IPS-NIHi7 (cell line): ENCODE data around the gene IFT27.
A peak's percentile ranks its signal among the peaks of the same experiment; 100 is the strongest.

Source experiments
- DNase-seq: peaks from one replicate; pipeline ENCODE4 v3.0.0; 2012; ENCODE audit warnings: mixed read lengths; ENCODE audit errors: extremely low spot score

Gene IFT27

DNA sequence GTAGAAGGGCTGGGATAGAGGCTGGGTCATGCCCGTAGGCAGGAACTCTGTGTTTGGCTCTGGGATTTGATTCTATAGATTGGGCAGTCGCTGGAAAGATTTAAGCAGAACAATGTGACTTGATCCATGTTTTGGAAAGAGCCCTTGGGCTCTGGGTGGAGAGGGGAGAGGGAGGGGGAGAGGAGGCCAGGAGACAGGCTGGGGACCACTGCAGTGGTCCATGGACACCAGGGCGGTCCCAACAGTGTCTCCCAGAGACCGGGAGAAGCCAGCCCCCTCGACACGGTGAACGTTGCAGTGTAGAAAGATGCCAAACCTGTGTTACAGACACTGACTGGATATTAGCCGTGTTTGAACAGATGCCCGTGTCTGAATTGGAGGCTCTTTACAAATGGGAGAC is 21.5 kb upstream of the IFT27 start:
- no peak for DNase-seq

DNA sequence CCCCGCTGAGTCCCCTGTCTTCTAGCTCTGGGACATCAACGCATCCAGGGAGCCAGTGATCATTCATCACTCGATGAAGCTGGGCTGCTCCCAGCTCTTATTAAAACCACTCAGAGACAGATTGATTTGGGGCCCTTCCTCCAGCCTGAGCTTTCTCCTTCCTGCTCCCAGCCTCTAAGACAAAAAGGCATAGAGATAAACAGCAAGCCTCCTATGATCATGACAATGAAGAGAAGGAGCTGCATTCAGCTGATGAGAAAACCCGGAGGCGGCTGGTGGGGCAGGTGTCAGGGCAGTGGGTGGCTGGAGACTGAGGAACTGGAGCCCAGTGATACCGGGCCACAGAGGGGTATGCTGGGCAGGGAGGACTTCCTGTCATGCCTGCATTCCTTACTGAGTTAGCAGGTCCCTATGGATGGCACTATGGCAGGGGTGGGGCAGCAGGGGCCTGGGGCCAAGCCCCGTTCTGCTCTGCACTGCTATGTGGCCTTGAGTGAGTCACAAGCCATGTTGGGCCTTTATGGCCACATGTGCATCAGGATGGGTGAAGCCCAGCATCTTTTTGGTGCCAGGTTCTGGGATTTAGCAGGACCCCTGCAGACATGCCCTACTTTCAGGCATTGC is 20.7 kb upstream of the IFT27 start:
- DNase-seq = peak; percentile 42

DNA sequence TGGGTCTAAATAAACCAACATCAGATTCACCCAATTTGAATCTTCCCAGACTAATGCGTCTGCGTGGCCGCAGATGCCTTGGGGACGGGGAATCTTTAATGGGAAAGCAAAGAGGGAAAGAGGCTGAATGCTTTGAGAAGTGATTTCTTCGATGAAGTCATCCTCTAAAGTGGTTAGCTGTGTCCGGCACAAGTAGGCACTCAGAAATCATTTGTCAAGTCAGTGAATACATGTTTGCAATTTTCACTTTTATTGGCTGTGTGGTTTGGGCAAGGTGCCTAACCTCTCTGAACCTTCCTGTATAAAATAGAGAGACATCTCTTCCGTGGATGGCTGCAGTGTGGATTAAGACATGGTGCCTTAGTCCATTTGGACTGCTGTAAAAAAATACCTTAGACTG is 19.7 kb upstream of the IFT27 start:
- no peak for DNase-seq

DNA sequence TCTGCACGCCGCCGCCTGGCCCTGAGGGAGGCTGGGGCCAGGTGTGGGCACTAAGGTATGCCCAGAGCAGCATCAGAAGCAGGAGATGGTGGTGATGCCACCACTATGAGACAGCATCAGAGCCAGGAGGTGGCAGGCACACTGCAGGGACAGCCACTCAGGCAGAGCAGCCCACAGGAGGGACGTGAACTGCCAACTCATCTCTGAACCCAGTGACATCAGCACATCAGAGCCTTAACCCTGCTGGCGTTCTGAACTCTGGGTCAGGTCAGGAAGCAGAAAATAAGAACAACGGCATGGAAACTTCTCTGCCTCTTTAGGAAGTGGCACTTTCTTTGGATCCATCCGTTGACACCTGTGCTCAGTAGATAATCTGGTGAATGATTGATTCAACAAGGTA is 14.7 kb upstream of the IFT27 start:
- no peak for DNase-seq

DNA sequence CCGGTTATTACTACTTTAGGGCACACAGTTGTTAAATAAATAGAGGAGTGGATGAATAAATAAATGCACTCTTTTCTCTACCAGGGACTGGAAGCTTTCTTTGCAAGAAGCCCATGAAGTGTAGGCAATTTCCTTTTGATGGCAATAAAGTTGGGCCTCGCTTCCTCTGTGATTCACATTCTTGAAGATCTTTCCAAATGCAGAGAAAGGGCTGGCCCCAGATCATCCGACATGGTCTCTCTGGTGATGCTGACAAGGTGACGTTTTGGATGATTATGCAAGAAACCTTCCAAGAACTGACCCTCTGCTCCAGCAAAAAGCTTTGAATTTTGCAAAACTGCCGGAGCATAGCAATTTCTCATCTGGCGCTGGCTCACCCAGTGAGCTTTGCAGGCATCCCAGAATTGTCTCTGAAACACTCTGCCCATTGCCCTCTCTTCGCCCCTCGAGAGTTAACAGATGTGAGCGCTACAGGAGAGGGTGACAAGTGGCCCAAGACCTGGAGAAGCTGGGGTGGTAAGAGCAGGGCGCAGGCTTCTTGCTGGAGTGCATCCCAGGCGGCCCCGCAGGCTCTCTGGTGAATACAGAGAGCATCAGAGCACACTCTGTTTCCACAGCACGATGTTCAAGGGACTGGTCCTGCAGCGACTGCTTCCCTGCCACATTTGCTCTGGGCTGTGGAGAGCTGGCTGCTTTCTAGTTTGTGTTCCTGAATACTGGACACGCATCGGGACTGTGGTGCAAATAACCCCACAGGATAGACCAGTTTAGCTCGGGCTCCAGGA is 11.5 kb upstream of the IFT27 start:
- DNase-seq = no peak

DNA sequence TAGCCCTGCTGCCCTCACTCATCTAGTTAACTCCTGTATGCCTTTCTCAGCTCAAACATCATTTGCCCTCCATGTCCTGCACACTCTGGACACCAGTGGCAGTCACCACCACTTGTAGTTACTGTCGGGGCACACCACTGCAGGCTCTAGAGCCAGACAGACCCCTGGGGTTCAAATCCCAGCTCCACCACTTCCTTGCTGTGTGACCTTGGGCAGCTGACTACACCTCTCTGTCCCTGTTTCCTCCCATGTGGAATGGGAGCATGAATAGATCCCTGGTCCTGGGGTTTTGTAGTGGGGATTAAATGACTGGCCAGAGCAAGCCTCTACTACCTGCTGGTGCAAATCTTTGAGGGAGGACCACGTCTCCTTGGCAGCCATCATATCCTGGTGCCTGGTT is 7.8 kb upstream of the IFT27 start:
- no peak for DNase-seq

DNA sequence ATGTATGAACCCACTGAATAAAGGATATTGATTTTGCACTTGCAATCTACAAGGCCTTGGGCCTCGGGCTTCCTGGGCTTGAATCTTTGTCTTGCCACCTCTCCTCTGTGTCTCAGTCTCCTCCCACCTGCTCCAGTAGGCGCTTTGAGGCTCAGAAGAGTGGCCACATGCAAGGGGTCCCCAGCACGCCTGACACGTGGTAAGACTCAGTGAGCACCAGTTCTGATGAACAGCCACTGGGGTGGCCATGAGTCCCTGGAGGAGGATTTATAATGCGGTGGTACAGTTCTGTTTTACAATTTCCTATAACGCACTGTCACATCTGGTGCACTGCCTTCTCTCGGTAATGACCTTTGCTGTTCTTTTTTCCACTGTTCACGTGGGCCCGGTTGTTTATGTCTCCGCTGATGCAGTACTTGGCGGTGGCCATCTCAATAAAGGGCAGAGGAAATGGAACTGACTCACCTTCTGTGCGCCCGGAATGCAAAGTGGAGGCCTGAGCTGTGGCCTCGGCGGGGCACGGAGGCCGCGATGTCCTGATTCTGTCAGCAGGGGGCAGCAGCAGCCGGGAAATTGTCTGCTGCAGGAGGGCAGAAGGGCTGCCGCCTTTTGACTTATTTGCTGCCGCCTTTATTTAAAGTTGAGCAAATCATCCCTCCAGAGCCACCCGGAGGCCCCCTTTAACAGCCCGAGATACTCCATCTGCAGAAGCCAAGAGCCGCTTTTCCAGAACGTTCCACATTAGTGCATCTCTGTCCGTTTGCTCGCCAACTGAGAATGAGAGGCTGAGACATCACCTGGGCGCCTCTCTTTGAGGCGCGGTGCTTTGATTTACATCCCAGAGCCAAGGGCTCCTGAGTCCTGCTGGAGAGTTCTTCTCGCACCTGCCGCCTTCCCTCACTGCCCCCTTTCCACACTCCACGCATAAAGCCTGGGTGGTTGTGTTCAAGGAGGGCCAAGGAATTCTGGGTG is 6.0 kb upstream of the IFT27 start:
- peak; percentile 93 for DNase-seq

DNA sequence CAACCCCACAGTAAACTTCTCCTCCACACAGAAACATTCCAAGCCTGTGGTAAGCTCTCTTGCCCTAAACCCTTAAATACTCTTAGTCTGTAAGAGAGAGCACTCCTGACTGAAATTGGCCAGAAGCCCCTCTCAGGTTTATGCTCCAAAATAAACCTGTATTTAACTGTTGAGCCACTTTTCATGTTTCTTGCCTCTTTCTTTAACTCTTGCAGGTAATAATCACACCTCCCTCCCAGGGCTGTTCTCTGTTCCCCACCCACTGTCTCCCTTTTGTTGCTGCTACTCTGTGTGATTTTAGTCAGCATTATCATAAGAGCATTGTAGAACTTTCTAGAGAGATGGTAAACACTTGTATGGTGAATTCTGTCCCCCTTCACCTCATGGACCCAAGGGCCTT is 2.1 kb upstream of the IFT27 start:
- no peak for DNase-seq

DNA sequence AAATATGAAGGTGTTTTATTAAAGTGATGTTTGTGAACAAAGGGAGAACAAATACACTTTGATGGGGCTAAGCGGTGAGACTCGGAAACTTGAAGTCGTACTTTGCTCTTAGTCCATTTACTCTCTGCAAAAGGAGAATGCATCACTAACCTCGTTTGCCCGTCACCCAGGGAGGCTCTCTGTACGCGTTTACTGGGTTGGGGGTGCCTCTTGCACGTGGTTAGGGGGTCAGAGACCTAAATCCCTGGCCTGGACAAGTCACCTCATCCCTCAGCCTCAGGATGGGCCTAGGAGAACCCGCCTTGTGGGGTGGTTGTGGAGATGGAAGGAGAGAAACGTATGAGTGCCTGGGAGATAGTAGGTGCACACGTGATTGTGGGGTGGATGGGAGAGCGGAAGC is 803 bp upstream of the IFT27 start:
- no peak for DNase-seq

DNA sequence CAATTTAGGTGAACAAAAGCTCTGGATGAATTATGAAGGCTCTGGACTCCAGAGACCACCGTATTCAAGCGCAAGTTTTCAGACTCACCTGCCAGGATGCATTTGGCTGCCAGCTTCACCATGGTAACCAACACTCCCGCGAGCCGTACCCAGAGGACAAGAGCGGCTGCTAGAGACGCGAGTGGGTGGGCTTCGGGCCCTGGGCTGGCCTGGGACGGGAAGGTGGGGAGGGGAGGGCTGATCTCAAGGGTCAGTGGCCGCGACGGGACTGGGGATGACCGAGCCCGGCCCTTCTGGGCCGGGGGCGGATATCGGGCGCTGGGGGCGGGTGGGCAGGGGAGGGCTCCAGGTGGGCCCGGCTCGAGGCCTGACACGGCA is 344 bp downstream of the IFT27 start:
- DNase-seq = peak; percentile 27

DNA sequence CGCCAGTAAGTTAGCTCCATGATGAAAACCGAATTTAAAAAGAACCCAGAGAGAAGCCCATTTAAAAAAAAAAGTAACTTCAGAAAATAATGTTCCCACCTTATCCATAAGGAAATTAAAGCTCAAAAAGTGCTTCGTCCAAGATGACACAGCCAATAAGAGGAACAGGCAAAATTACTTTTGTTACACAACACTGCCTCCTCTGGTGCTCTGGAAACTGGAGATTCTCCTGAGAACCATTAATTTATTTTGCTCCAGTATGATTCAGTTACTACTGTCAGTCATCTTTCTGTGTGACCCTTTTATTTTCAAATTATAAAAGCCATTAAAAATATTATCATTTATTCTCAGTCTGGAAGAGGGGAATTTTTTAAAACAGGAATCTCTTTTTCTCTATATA is 2.0 kb downstream of the IFT27 start:
- no peak for DNase-seq

DNA sequence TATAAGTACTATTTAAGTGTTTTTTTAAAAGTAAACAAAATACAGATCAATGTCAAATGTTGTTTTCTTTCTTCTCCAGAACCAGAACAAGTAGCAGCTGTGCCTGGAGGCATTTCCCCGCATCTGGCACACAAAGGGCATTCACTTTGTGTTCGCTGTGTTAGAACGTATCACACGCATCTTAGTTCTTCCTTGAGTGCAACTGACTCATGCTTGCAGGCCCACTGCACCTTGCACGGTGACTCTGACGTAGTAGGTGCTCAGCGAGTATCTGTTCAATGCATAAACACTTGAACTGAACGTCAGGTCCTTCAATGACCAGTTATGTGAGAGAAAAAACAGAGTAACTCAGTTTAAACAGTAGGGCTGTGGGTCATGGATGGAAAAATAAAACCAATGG is 3.5 kb downstream of the IFT27 start:
- no peak for DNase-seq

DNA sequence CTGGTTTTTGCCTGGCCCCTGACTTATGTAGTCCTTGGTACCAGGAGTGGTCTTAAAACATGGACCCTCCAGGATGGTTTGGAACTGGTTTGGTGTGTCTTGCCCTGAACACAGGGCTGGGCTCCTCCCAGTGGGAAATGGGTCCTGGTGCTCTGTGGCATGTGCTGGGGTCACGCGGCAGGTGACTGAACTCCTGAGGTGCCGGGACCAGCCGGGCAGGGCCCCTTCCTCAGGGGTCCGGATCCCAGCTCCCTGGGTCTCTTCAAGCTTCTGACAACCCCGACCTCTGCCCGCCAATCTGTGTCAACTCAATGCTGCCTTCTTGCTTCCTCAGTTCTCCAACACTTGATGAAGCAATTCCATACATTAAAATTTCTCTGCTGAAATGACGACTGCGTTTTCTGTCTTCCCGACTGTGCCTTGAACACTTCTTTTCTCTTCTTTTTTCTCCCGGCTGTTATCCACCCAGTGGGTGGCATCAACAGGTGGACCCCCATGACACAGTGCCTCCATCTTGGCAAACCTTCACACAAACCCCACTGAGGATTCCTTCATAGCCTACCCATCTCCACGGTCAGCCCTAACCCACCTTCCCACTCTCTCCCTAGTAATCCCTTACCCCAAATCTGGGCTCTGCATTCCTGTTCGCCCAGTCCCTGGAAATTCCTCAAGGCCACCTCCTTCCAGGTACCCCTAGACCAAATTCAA is 4.4 kb downstream of the IFT27 start:
- DNase-seq = no peak

DNA sequence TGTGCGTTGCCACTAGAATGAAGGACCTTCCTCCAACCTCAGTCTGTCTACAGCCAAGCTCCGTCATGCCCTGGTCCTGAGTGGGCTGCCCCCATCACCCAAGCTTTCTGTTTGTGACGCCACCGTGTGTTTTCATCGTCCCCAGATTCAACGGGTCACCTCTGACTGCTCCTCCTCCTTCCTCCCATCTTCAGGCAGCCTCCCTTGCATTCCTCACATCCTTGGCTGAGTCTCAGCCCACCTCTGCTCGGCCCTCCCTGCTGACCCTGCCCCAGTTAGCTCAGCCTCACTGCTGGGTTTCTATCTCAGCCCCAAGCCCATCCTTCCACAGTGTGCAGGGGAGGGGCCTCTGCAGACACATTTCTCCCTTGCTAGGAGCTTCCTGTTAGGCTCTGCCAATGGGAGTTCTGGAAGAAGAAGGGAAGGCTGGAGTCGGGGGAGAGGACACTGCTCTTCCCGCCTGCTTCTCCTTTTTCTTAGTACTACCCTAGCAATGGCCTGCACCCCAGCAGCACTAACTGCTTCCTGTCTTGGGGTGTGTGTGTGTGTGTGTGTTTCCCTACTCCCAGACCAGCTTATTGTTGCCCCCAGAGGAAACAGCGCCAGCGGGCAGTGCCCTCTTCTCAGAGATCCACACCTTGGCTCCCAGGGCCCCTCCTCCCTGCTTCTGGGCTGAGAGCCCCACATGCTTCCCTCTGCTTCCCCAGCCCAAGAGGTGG is 5.2 kb downstream of the IFT27 start:
- peak; percentile 42 for DNase-seq

DNA sequence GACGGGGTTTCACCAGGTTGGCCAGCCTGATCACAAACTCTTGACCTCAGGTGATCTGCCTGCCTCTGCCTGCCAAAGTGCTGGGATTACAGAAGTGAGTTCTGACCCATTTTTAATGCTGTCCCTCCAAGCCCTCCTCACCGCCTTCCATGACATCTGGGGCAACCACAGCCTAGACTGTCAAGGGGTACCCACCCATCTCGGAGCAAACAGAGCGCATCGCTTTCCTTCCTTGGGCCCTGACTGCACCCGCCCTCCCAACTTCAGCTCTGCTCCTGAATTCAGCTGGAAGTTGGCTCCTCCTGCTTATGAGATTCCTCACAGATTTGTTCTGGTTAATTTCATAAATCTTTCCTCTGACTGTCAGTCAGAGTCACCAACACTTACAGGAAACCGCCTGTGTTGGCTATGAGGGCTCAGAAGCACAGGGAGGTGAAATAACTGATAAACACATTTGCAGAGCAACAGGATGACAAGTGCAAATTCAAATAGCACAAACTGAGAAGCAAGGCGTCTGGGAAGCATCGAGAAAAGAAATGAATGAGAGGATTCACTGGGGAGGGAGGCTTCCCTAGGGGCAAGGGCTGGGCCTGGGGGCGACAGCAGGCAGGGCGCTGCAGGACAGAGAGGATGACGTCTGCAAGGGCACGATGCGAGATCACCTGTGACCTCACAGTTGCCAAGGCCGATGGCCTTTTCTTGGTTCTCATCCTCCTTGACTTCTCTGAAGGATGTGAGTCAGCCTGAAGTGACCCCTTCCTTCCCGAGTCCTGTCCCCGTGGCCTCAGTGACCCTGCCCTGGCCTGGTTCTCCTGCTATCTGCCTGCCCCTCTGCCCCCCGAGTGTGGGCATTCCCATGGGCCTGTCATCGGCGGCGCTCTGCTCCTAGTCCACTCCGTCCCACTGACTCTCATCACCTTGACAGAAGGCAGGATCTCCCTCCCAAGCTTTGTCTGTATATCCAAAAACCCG is 6.1 kb downstream of the IFT27 start:
- no peak for DNase-seq

DNA sequence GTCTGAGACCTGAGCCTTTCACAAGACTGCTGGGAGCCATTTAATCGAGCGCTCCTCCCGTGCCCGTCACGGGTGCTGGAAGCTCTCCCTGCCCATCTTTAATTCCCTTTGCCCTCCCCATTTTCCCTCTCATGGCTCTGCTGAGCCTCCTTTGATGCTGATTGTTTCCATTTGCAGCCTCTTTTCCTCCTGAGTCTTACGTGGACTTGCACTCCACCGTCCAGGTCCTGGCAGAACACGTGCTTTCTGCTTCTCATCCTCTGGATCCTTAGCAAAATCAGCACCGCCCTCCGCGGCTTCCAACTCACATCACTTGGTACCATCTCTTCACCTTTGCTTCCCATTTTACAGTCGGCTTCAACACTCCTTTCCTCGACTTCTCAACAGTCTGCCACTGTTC is 7.3 kb downstream of the IFT27 start:
- no peak for DNase-seq

DNA sequence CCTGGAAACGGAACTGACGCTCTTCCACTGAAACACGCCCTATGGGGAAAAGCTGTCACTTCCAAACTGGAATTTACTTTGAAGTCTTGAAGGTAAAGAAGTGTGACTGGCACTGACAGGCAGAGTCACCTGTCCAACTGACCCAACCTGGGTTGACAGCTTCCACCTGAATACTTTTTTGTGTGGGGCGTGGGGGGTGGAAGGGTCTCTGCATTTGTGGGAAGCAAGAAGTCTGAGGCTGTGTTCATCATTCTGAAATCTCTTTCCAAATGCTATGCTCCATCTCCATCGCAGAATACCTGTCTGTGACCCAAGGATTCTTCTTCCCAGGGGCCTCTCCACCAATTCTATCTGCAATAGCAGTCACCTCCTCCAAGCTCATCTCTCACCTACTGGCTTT is 7.8 kb downstream of the IFT27 start:
- no peak for DNase-seq

DNA sequence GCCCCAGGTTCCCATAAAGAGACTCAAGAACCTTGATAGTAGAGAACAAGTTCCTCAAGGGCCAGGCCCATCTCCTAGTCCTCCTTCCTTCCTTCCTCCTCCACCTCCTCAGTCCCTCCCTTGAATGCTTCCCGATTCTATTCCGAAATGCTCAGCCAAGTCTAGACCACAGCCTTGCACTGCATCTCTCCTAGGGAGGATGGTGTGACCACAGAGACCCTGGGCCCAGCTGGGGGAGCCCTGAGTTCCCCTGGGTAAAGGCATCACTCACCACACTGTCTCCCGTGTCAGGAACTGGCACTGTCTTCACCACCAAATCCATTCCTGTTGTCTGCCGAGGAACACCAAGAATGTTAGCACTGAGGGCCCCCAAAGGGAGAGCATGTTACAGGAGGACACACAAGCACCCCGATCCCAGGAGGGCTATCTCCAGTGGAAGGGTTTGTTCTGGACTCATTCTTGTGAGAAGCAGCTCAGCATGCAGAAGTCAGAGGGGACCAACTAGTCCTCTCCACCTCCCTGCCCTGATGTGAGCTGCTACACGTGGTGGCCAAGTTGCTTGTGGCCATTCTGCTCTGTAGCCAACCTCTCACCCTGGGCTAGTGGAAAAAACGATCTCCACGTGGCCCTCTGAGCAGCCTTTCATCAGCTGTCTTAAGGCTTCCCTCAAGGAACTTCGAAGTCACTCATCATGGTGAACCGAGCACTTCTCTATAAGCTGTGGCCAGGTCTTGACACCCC is 8.7 kb downstream of the IFT27 start:
- no peak for DNase-seq

DNA sequence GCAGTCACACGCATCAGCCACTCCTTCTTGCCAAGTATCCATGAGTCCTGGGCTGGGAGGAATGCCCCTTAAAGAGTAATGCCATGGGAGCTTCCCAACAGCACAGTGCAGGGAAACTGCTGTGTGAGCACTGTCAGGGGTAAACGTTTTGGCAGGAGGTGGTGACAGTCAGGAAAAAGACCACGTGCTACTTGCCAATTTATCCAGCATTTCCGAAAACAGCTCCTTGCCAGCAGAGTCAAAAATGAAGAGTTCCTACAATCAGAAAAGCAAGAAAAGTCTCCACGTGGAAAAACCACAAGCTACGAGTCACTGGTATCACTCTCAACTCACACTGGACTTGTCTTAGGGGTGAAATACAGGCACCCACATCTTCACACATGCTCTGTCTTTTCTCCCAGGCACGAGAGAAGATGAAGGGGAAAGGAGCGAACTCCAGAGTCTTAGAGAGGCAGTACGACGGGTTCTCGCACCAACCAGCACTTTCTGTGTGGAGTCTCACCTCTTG is 9.9 kb downstream of the IFT27 start:
- DNase-seq = no peak
